GM23338 (cell line): Measurements from ENCODE around the gene IPPK. TPM values are rescaled to one million over a fixed set of nuclear protein-coding genes. Genes with fewer than 3 reads are reported as not detected.
A peak's percentile ranks its signal among the peaks of the same experiment; 100 is the strongest.

ENCODE experiments used
- ATAC-seq: fragments of 200-7000 bp; cut with Tn5 transposase; 3 replicates; pipeline ENCODE4 v1.9.1; 2020
- DNase-seq: peaks from one replicate; pipeline ENCODE4 v3.0.0-alpha.2; 2015; ENCODE audit warnings: low spot score
- H2AFZ ChIP-seq: fragments of 200-600 bp; sonication (generic); 2 replicates; pipeline ENCODE4 v1.8.0; 2016; ENCODE audit warnings: antibody characterized with exemption, mild to moderate bottlenecking, moderate library complexity
- H3F3A ChIP-seq: fragments of 200-600 bp; sonication (generic); replicated peaks from 2 replicates; pipeline ENCODE4 v1.8.0; 2017; ENCODE audit warnings: antibody characterized with exemption, mixed run types, low read depth
- H3K27ac ChIP-seq: fragments of 200-600 bp; sonication (generic); 2 replicates; pipeline ENCODE4 v1.6.1; 2016; ENCODE audit warnings: low read depth
- H3K27me3 ChIP-seq: fragments of 200-600 bp; sonication (generic); 2 replicates; pipeline ENCODE4 v1.8.0; 2016; ENCODE audit warnings: mild to moderate bottlenecking, mixed run types, moderate library complexity; ENCODE audit not compliant: insufficient read depth
- H3K36me3 ChIP-seq: fragments of 200-600 bp; sonication (generic); 2 replicates; pipeline ENCODE4 v1.8.0; 2016; ENCODE audit warnings: mild to moderate bottlenecking; ENCODE audit not compliant: insufficient read depth
- H3K4me1 ChIP-seq: fragments of 200-600 bp; sonication (generic); 2 replicates; pipeline ENCODE4 v1.8.0; 2016; ENCODE audit warnings: mild to moderate bottlenecking, moderate library complexity; ENCODE audit not compliant: insufficient read depth
- H3K4me2 ChIP-seq: fragments of 200-600 bp; sonication (generic); 2 replicates; pipeline ENCODE4 v1.7.1; 2017; ENCODE audit warnings: mixed run types
- H3K4me3 ChIP-seq: fragments of 200-600 bp; sonication (generic); 2 replicates; pipeline ENCODE4 v1.6.1; 2016; ENCODE audit warnings: mixed run types
- H3K79me2 ChIP-seq: fragments of 200-600 bp; sonication (generic); replicated peaks from 2 replicates; pipeline ENCODE4 v1.8.0; 2017; ENCODE audit warnings: mild to moderate bottlenecking; ENCODE audit not compliant: insufficient read depth
- H3K9me2 ChIP-seq: fragments of 200-600 bp; sonication (generic); 2 replicates; pipeline ENCODE4 v1.8.0; 2017; ENCODE audit not compliant: insufficient read depth
- H4K20me1 ChIP-seq: fragments of 200-600 bp; sonication (generic); replicated peaks from 2 replicates; pipeline ENCODE4 v1.8.0; 2017; ENCODE audit warnings: mild to moderate bottlenecking; ENCODE audit not compliant: insufficient read depth
- H3K27ac Mint-ChIP-seq: 2 replicates; pipeline ENCODE4 v1.8.0; 2020; ENCODE audit warnings: inconsistent platforms, mild to moderate bottlenecking, moderate library complexity, mixed read lengths
- H3K27me3 Mint-ChIP-seq: 3 replicates; pipeline ENCODE4 v1.8.0; 2022; ENCODE audit warnings: low read depth, mild to moderate bottlenecking, moderate library complexity, mixed read lengths, inconsistent platforms; ENCODE audit not compliant: insufficient read depth, poor library complexity
- H3K36me3 Mint-ChIP-seq: 3 replicates; pipeline ENCODE4 v1.8.0; 2021; ENCODE audit warnings: low read depth, mild to moderate bottlenecking, inconsistent platforms, moderate library complexity, mixed read lengths
- H3K4me1 Mint-ChIP-seq: 3 replicates; pipeline ENCODE4 v1.8.0; 2020; ENCODE audit warnings: mild to moderate bottlenecking, inconsistent platforms, mixed read lengths
- H3K4me3 Mint-ChIP-seq: 3 replicates; pipeline ENCODE4 v1.8.0; 2021; ENCODE audit warnings: moderate library complexity, mild to moderate bottlenecking, inconsistent platforms, mixed read lengths
- H3K9me3 Mint-ChIP-seq: 3 replicates; pipeline ENCODE4 v1.8.0; 2020; ENCODE audit warnings: moderate library complexity, mild to moderate bottlenecking, inconsistent platforms, mixed read lengths
- EZH2 ChIP-seq: fragments of 200-600 bp; sonication (generic); IDR thresholded peaks from one replicate; pipeline ENCODE4 v1.8.0; 2017; ENCODE audit warnings: antibody characterized with exemption, mild to moderate bottlenecking, low read depth; ENCODE audit not compliant: unreplicated experiment
- STAT1 ChIP-seq: IDR thresholded peaks from one replicate; pipeline ENCODE4 v1.6.1; 2016; ENCODE audit warnings: antibody characterized with exemption; ENCODE audit not compliant: unreplicated experiment
- ZNF114 ChIP-seq: fragments of 250-450 bp; sonication (Bioruptor Pico); IDR thresholded peaks from 2 replicates; pipeline ENCODE4 v1.5.0; 2020; ENCODE audit warnings: mild to moderate bottlenecking, moderate library complexity
- polyA plus RNA-seq: library from polyadenylated mRNA; unstranded; fragments of >200 nt; fragmentation: Nextera tagmentation; extraction: Ambion mirVana; gene quantifications from 2 replicates; pipeline ENCODE4 v1.2.1, GENCODE V29; 2016
- total RNA-seq: library from RNA; depleted of rRNA; stranded (reverse); fragments of >200 nt; shearing (Covaris generic); gene quantifications from 2 replicates; pipeline ENCODE4 v1.2.3, GENCODE V29; 2014
- TF ChIP-seq, protein P1 (sequence below): fragments of 250-450 bp; sonication (Bioruptor Pico); IDR thresholded peaks from 2 replicates; pipeline ENCODE4 v1.5.0; 2020; ENCODE audit warnings: mild to moderate bottlenecking, moderate library complexity
- TF ChIP-seq, protein P2 (sequence below): IDR thresholded peaks from 2 replicates; pipeline ENCODE4 v1.6.1; 2016; ENCODE audit warnings: antibody characterized with exemption

Gene IPPK
- total and polyA plus RNA-seq, 2 experiments from 2014 or later = 6.5 to 17.5 TPM

DNA sequence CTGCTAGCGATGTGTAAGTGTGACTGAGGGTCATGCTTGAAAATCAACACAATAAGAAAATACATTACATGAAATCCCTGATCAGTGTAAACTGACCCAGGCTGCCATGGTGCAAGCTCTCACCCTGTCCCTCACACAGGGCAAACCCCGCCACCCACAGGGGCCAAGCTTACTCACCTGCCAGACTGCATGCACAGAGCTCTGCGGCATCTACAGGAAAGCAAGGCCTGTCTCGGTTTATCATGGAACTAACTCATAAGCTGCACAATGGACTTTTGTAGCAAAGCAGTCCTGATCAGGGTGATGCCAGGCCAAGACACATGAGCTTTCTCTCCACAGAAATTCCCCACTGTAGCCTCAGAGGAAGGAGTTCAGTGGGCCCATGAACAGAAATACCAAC, 9.7 kb downstream of the IPPK start (continued):
- TF ChIP-seq, protein P1, sequence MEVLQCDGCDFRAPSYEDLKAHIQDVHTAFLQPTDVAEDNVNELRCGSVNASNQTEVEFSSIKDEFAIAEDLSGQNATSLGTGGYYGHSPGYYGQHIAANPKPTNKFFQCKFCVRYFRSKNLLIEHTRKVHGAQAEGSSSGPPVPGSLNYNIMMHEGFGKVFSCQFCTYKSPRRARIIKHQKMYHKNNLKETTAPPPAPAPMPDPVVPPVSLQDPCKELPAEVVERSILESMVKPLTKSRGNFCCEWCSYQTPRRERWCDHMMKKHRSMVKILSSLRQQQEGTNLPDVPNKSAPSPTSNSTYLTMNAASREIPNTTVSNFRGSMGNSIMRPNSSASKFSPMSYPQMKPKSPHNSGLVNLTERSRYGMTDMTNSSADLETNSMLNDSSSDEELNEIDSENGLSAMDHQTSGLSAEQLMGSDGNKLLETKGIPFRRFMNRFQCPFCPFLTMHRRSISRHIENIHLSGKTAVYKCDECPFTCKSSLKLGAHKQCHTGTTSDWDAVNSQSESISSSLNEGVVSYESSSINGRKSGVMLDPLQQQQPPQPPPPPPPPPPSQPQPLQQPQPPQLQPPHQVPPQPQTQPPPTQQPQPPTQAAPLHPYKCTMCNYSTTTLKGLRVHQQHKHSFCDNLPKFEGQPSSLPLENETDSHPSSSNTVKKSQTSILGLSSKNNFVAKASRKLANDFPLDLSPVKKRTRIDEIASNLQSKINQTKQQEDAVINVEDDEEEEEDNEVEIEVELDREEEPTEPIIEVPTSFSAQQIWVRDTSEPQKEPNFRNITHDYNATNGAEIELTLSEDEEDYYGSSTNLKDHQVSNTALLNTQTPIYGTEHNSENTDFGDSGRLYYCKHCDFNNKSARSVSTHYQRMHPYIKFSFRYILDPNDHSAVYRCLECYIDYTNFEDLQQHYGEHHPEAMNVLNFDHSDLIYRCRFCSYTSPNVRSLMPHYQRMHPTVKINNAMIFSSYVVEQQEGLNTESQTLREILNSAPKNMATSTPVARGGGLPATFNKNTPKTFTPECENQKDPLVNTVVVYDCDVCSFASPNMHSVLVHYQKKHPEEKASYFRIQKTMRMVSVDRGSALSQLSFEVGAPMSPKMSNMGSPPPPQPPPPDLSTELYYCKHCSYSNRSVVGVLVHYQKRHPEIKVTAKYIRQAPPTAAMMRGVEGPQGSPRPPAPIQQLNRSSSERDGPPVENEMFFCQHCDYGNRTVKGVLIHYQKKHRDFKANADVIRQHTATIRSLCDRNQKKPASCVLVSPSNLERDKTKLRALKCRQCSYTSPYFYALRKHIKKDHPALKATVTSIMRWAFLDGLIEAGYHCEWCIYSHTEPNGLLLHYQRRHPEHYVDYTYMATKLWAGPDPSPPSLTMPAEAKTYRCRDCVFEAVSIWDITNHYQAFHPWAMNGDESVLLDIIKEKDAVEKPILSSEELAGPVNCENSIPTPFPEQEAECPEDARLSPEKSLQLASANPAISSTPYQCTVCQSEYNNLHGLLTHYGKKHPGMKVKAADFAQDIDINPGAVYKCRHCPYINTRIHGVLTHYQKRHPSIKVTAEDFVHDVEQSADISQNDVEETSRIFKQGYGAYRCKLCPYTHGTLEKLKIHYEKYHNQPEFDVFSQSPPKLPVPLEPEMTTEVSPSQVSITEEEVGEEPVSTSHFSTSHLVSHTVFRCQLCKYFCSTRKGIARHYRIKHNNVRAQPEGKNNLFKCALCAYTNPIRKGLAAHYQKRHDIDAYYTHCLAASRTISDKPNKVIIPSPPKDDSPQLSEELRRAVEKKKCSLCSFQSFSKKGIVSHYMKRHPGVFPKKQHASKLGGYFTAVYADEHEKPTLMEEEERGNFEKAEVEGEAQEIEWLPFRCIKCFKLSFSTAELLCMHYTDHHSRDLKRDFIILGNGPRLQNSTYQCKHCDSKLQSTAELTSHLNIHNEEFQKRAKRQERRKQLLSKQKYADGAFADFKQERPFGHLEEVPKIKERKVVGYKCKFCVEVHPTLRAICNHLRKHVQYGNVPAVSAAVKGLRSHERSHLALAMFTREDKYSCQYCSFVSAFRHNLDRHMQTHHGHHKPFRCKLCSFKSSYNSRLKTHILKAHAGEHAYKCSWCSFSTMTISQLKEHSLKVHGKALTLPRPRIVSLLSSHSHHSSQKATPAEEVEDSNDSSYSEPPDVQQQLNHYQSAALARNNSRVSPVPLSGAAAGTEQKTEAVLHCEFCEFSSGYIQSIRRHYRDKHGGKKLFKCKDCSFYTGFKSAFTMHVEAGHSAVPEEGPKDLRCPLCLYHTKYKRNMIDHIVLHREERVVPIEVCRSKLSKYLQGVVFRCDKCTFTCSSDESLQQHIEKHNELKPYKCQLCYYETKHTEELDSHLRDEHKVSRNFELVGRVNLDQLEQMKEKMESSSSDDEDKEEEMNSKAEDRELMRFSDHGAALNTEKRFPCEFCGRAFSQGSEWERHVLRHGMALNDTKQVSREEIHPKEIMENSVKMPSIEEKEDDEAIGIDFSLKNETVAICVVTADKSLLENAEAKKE (CRISPR knock-in tag) = no peak
- TF ChIP-seq STAT1 (no peak), ZNF114 (CRISPR knock-in tag) (no peak)

DNA sequence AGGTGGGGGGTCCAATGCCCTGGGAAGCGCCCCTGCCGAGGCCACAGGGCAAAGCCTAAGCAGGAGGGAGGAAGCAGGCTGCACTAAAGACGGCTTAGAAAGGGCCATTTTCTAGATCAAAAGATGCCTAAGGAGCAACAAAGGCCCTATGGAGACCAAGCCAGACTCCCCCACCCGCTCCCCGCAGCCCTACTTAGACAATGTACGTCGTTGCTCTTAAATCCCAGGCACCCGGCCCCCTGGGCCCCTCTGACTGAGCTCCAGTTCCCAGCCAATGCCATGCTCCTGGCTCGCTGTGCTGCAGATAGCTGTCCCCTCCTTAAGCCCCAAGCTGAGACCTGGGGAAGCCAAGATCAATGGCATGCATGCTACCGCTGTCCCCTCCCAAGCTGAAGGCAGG, 10.3 kb downstream of the IPPK start:
- H3K4me1 ChIP-seq = peaks cover 6% of the 10 kb centered on the region; the same call in 1 of the 2 replicates
- no peak overlapping the region for H3K4me2 ChIP-seq
- Mint-ChIP-seq H3K4me3 (no peak overlapping the region), H3K36me3 (peaks cover 6% of the 10 kb centered on the region), H3K27ac (no peak overlapping the region), H3K9me3 (no peaks in the 10 kb centered on the region), H3K27me3 (peaks cover 7% of the 10 kb centered on the region), H3K4me1 (peaks cover 22% of the 10 kb centered on the region)
- H3K79me2 ChIP-seq = peaks cover 41% of the 10 kb centered on the region
- no peak overlapping the region for H3K27ac ChIP-seq
- H3K4me3 ChIP-seq = no peak overlapping the region
- ATAC-seq = peak; percentile 67
- H3K36me3 ChIP-seq = no peaks in the 10 kb centered on the region
- H4K20me1 ChIP-seq = peaks cover 7% of the 10 kb centered on the region; the same call in 1 of the 2 replicates
- no peak for DNase-seq
- H3F3A ChIP-seq = no peaks in the 10 kb centered on the region
- TF ChIP-seq EZH2 = no peak
- TF ChIP-seq, protein P2, sequence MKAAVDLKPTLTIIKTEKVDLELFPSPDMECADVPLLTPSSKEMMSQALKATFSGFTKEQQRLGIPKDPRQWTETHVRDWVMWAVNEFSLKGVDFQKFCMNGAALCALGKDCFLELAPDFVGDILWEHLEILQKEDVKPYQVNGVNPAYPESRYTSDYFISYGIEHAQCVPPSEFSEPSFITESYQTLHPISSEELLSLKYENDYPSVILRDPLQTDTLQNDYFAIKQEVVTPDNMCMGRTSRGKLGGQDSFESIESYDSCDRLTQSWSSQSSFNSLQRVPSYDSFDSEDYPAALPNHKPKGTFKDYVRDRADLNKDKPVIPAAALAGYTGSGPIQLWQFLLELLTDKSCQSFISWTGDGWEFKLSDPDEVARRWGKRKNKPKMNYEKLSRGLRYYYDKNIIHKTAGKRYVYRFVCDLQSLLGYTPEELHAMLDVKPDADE = no peak
- TF ChIP-seq, protein P1 (CRISPR knock-in tag) = no peak
- H3K27me3 ChIP-seq = no peaks in the 10 kb centered on the region
- no peaks in the 10 kb centered on the region for H3K9me2 ChIP-seq
- no peak overlapping the region for H2AFZ ChIP-seq
